HG03521 (cell line): ENCODE data around the gene C9orf78.

Source experiments
- ATAC-seq: cut with Tn5 transposase; IDR thresholded peaks from one replicate; pipeline ENCODE4 v1.9.1; 2021; ENCODE audit warnings: mild to moderate bottlenecking, moderate library complexity; ENCODE audit not compliant: unreplicated experiment

C9orf78 gene

GRCh38 chr9:129848712-129849441, 13.8 kb upstream of the C9orf78 start:
- no peak for ATAC-seq

DNA sequence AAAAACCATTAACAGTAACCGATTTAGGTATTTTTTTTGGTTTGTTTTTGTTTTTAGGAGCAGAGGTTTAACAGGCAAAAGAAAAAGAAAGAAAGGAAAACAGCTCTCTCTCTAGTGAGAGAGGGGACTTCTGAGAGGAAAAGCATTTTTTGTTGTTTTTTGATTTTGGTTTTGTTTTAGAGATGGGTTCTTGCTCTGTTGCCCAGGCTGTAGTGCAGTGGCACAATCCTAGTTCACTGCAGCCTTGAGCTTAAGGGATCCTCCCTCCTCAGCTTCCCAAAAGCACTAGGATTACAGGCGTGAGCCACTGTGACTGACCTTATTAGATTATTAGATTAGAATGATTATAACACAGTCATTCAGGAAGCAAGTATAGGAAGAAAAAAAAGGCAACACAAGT, 10.3 kb upstream of the C9orf78 start:
- ATAC-seq: no peak

GRCh38 chr9:129841071-129841470, 6.0 kb upstream of the C9orf78 start:
- ATAC-seq: no peak

DNA sequence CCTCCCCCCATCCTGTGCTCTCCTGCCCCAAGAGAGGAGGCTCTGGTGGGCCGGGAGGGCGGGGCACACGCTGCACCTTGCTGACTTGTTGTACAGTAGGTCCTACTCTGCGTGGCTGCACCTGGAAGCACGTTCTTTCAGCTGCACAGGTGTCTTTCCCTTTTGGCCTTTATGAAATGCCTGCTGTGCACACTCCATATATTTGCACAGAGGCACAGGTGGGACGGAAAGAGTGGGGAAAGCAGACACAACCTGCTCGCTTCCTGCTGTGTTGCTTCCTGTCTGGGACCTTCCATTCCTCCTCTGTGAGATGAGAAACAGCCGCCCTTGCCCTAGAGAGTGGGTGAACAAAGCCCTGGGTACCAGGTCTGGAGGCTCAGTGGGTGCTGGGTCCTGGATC, 5.0 kb upstream of the C9orf78 start:
- ATAC-seq: no peak

DNA sequence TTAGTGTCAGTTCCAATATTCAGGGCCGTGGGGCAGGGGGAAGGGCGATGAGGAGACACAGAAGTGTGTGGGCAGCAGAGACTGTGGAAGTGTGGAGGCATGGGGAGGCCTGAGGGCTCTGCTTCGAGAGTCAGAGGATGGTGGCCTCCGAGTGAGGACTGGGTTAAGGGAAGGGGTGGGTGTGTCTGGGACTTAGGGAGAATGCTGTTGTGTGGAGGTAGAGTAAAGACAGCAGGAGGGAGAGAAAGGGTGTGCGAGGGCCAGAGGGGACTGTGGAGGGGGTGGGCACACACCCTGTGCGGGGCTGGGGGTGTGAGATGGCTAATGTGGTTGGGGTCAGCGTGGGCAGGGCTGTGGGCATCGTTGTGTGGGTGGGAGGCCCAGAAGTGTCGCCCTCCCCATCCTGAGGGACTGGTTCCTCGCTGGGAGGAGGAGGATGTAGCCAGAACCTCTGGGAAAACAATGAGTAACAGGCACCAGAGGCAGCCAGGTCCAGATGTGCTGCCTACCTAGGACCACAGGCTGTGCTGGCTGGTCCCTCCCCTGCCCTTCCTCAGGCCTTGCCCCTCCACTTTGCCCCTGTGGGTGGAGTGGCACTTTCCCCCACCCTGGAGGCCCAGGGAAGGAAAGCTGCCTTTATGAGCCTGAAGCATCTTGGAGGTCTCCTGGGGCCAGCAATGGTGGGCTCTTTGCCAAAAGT, 4.4 kb upstream of the C9orf78 start:
- no peak for ATAC-seq

DNA sequence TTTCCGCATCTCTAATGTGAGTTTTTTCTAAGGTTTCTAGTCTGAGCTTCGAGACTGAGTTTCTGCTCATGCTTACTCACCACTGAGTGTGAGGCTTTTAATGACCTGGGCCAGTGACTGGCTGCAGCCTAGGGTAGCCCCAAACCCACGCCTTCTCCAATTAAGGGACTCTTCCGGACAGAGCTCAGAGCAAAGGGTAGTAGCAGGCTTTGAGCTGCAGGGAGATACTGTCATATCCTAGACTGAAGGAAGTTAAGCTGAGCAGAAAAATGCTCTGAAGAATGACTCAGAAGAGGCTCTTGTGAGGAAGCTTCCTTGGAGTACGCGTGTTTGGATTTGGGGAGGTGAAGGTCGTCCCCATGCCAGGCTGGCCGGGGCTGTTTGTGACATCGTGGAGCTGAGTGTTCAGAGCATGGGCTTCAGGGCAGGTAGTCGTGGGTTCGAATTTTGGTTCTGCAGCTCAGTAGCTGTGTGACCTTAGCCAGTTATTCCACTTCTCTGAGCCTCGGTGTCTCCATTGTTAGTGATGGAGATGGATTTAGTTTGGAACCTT, 3.7 kb upstream of the C9orf78 start:
- no peak for ATAC-seq

- ATAC-seq: no peak
Measured at GRCh38 chr9:129836311-129837007, 1.4 kb upstream of the C9orf78 start.

GRCh38 chr9:129835860-129836223, 767 bp upstream of the C9orf78 start:
- no peak for ATAC-seq

- ATAC-seq: peak; percentile 4
Measured at GRCh38 chr9:129834489-129835127, 467 bp downstream of the C9orf78 start.

- no peak for ATAC-seq
Measured at GRCh38 chr9:129832982-129833381, 2.1 kb downstream of the C9orf78 start.

DNA sequence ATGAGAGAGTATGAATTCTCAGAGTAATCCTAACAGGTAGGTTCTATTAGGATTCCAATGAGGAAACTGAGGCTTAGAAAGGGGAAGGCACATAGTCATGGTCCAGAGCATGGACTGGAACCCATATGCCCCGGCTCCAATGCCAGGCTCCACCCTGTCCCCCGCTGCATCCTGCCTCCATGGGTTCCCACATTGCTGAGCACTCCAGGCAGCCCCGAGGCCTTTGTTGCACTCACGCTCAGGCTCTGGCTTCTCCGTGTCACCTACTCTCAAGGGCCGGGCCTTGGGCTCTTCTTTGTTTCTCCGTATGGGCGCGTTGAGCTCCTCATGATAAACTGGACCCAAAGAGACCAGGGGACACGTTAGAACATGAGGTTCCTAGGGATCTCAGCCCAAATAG, 6.1 kb downstream of the C9orf78 start:
- no peak for ATAC-seq

- no peak for ATAC-seq
Measured at GRCh38 chr9:129828051-129828450, 7.0 kb downstream of the C9orf78 start.

DNA sequence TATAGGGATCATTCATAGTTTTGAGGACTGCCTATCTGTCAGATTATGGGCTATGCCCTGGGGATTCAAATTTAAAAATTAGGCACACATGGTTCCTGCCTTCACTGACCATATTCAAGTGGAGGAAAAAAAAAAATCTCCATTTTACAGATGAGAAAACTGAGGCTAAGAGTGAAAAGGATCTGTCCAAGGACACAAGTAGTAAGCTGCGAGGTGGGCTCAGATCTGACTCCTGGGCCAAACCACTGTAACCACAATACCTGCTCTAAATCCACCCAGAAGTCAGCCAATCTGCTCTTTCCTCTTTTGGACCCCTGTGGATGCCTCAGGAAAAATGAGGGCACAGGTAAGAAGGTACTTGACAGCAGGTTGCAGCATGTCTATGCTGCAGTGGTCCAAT, 8.3 kb downstream of the C9orf78 start:
- ATAC-seq: no peak

GRCh38 chr9:129826344-129826743, 8.7 kb downstream of the C9orf78 start:
- ATAC-seq: no peak

DNA sequence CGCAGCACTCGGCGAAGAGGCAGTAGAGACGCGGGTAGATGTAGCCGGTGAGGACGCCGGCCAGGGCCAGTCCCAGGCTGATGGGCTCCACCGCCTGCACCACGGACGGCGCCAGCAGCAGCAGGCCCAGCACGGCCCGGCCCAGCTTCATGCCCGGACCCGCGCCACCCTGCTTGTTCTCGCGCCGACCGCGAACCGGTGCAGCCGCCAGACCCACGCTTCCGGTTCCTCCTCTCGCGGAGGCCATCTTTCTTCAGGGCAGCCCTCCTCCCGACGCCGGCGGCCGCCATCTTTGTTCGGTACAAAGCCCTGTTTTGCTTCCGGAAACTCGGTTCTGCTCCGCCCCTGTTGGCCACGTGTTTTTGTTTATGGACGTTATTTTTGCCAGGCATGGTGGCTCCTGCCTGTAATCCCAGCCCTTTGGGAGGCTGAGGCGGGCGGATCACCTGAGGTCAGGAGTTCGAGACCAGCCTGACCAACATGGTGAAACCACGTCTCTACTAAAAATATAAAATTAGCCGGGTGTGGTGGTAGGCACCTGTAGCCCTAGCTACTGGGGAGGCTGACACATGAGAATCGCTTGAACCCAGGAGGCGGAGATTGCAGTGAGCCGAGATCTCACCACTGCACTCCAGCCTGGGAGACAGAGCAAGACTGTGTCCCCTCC, 11.0 kb downstream of the C9orf78 start, which contains the start of gene TOR1A:
Gene TOR1A (minus strand): TSS at position 202 of the 667 bp plus-strand sequence. CDS start 51 bp downstream, at position 151.
- peak; percentile 87 for ATAC-seq

- ATAC-seq: peak; percentile 14
Measured at GRCh38 chr9:129823542-129823934, 11.5 kb downstream of the C9orf78 start.

- ATAC-seq: peak; percentile 22
Measured at GRCh38 chr9:129822898-129823541, 12.1 kb downstream of the C9orf78 start.

DNA sequence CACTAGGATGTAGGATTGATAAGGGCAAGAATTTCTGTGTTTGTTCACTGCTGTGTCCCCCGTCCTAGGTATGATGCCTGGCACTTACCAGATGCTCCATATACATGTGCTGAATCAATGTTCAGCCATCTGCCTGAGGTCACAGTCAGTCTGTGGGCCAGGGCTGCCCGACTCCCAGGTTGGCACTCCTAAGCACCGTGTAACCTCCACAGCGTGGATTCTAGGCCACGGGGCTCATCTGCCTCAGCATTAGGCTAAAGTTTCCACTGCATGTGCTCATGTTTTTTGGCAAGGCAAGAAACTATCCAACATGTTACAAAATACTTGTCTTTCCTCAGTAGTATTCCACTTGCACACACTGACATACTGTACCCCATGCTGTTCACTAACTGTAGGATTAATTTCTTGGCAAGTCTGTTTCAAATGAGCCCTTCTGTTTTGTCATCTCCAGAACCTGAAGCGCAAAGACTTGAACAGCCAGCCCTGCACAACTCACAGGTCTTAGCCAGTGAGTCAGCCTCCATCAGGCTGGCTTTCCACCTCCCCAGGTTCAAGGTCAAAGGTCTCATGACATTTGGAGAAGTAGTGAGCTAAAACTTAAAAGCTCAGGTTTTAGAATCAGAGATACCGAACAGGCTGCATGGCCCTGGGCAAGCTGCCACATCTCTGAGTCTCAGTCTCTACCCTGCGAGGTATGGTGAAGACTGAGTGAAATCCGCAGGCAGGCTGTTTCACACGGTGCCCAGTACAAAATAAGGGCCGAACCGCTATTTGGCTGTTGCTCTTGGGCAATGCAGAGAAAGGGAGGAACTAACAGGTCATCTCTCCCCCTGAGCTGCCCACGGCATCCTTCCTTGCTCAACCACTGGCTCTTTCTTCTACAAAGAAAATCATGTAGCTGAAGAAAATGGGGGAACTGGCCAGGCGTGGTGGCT, 18.3 kb downstream of the C9orf78 start:
- no peak for ATAC-seq

- ATAC-seq: no peak
Measured at GRCh38 chr9:129815278-129815677, 19.8 kb downstream of the C9orf78 start.
